Natural killer cell (primary cell): Measurements from ENCODE around the gene CCM2L. TPM values are rescaled to one million over a fixed set of nuclear protein-coding genes. Genes with fewer than 3 reads are reported as not detected.

ENCODE experiments used
- ATAC-seq, 3 donors: fragments of 150-1000 bp in 2 of 3; fragments of 200-7000 bp in 1 of 3; cut with Tn5 transposase; 1 replicate in 1 of 3; 2 replicates in 2 of 3; pipeline ENCODE4 v1.10.0; 2021; ENCODE audit warnings: mild to moderate bottlenecking in 2 of 3, moderate library complexity in 2 of 3
- DNase-seq, 2 donors: peaks; one replicate each; pipeline versions ENCODE4 v3.0.0 to v3.0.0-alpha.2; 2013 to 2021; ENCODE audit warnings: mixed read lengths in 1 of 2
- H3K27ac ChIP-seq: one replicate; pipeline ENCODE4 v1.5.1; 2013; ENCODE audit warnings: mild to moderate bottlenecking, low read length
- H3K27me3 ChIP-seq: one replicate; pipeline ENCODE4 v1.6.1; 2013; ENCODE audit warnings: low read length; ENCODE audit not compliant: control insufficient read depth, insufficient read depth
- H3K36me3 ChIP-seq: one replicate; pipeline ENCODE4 v1.6.1; 2013; ENCODE audit warnings: low read length; ENCODE audit not compliant: control insufficient read depth, insufficient read depth
- H3K4me1 ChIP-seq: one replicate; pipeline ENCODE4 v1.6.1; 2013; ENCODE audit warnings: low read length; ENCODE audit not compliant: control insufficient read depth, insufficient read depth
- H3K4me3 ChIP-seq: one replicate; pipeline ENCODE4 v1.5.1; 2013; ENCODE audit warnings: low read length
- H3K9me3 ChIP-seq: one replicate; pipeline ENCODE4 v1.6.1; 2013; ENCODE audit warnings: low read length; ENCODE audit not compliant: control insufficient read depth, insufficient read depth
- H3K27ac Mint-ChIP-seq, 2 donors: one replicate each; pipeline ENCODE4 v1.8.0; 2022; ENCODE audit warnings: mild to moderate bottlenecking in 2 of 2, mixed read lengths in 2 of 2, moderate library complexity in 1 of 2
- H3K27me3 Mint-ChIP-seq, 2 donors: one replicate each; pipeline ENCODE4 v1.8.0; 2022; ENCODE audit warnings: low read depth in 2 of 2, mixed read lengths in 2 of 2
- H3K36me3 Mint-ChIP-seq: one replicate; pipeline ENCODE4 v1.8.0; 2022; ENCODE audit warnings: mixed read lengths
- H3K4me1 Mint-ChIP-seq, 2 donors: one replicate each; pipeline ENCODE4 v1.8.0; 2022; ENCODE audit warnings: mixed read lengths in 2 of 2
- H3K4me3 Mint-ChIP-seq: one replicate; pipeline ENCODE4 v1.8.0; 2022; ENCODE audit warnings: mild to moderate bottlenecking, moderate library complexity, mixed read lengths
- H3K9me3 Mint-ChIP-seq, 2 donors: one replicate each; pipeline ENCODE4 v1.8.0; 2022; ENCODE audit warnings: mixed read lengths in 2 of 2
- WGBS: methylation state at CpG from one replicate; pipeline ENCODE4 v1.1.7; 2013; ENCODE audit warnings: missing lambda C conversion rate; ENCODE audit not compliant: insufficient coverage; 5-methylcytosine and 5-hydroxymethylcytosine counted together
- intact Hi-C: fragments of 100-400 bp; cut with micrococcal nuclease; formaldehyde crosslinking; loops from one replicate; pipeline ENCODE4 v1.14.2; 2022
- total RNA-seq, 4 donors: library from RNA; stranded (reverse); fragments of 120-200 nt in 1 of 4; gene quantifications; one replicate each; pipeline versions ENCODE4 v1.2.3 to v1.2.4, GENCODE V29; 2013 to 2022
- TF ChIP-seq, protein P1 (sequence below): fragments of 200-600 bp; IDR thresholded peaks from one replicate; pipeline ENCODE4 v1.8.0; 2022; ENCODE audit warnings: antibody characterized with exemption

The CCM2L gene
- total RNA-seq, 3 donors from 2014 or later (not counting 1 experiment from before 2014, with no cell fraction given) = not detected

DNA sequence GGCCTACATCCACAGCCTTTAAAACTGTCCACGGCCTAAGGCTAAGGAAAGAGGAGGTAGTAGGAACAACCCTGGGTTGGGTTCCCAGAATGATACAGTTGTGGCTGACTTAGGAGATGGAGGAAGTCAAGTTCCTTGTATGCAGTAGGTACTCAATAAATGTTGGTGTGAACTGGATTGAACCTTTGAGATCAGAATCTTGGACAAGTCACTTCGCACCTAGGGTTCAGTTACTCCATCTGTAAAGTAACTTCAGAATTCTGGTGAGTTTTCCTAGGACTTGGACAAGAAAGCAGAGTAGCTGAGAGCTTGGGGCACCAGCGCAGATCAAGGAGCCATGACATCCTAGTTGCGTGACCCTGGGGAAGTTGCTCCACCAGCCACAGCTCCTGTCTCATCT is 33.2 kb upstream of the CCM2L start:
- intact Hi-C loops = no loop called here
- ATAC-seq = no peak
- no peak overlapping the region for H3K4me3 Mint-ChIP-seq
- H3K27me3 ChIP-seq = peaks cover 2% of the 10 kb centered on the region
- no peak for DNase-seq
- no peaks in the 10 kb centered on the region for H3K36me3 Mint-ChIP-seq
- H3K4me1 ChIP-seq = no peaks in the 10 kb centered on the region
- H3K27me3 Mint-ChIP-seq = peaks cover 18 to 23% of the 10 kb centered on the region in 2 donors
- H3K9me3 ChIP-seq = no peaks in the 10 kb centered on the region
- no peaks in the 10 kb centered on the region for H3K9me3 Mint-ChIP-seq
- WGBS = 85% methylated on average over 4 of the region's 4 CpGs
- no peak overlapping the region for H3K27ac Mint-ChIP-seq
- H3K4me3 ChIP-seq = no peak overlapping the region
- no peaks in the 10 kb centered on the region for H3K36me3 ChIP-seq
- no peaks in the 10 kb centered on the region for H3K4me1 Mint-ChIP-seq
- TF ChIP-seq, protein P1, sequence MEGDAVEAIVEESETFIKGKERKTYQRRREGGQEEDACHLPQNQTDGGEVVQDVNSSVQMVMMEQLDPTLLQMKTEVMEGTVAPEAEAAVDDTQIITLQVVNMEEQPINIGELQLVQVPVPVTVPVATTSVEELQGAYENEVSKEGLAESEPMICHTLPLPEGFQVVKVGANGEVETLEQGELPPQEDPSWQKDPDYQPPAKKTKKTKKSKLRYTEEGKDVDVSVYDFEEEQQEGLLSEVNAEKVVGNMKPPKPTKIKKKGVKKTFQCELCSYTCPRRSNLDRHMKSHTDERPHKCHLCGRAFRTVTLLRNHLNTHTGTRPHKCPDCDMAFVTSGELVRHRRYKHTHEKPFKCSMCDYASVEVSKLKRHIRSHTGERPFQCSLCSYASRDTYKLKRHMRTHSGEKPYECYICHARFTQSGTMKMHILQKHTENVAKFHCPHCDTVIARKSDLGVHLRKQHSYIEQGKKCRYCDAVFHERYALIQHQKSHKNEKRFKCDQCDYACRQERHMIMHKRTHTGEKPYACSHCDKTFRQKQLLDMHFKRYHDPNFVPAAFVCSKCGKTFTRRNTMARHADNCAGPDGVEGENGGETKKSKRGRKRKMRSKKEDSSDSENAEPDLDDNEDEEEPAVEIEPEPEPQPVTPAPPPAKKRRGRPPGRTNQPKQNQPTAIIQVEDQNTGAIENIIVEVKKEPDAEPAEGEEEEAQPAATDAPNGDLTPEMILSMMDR = no peak
- no peak overlapping the region for H3K27ac ChIP-seq

DNA sequence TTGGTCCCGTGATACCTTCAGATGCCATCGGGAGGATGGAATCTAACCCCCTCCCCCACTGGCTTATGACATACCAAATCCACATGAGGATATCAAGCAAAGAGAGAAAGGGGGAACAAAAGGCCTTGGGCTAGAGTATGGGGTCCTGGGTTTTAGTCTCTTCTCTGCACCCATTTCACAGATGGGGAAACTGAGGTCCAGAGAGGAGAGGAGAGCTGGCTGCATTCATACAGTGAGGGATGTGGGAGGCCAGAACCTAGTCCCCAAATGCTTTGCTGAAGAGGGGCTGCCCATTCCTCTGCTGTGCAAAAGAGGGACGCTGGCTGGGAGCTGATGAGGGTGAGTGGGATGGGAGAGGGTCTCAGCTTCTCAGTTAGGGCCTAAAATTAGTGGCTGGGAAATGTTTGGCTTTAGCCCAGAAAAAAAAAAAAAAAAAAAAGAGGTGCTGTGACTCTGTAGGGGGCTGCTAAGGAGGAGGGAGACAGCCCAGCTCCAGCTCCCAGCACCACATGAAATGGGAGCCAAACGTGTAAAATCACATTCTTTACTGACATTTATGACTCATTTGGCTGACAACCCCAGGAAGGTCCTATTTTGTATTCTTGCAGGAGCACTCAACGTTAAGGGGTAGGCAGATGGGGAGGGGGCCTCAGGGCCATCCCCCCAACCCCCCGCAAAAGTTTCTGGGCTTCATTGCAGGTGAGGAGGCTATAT is 30.4 kb upstream of the CCM2L start:
- Mint-ChIP-seq H3K27ac (no peak overlapping the region), H3K4me1 (no peaks in the 10 kb centered on the region), H3K9me3 (no peaks in the 10 kb centered on the region), H3K4me3 (no peak overlapping the region), H3K27me3 (peaks cover 0 to 16% of the 10 kb centered on the region in 2 donors), H3K36me3 (no peaks in the 10 kb centered on the region)
- Histone ChIP-seq H3K36me3 (no peaks in the 10 kb centered on the region), H3K9me3 (no peaks in the 10 kb centered on the region), H3K27me3 (peaks cover 2% of the 10 kb centered on the region), H3K4me3 (no peak overlapping the region), H3K4me1 (no peaks in the 10 kb centered on the region), H3K27ac (no peak overlapping the region)
- TF ChIP-seq, protein P1 = no peak
- no peak for DNase-seq
- WGBS = 64% methylated on average over 5 of the region's 6 CpGs
- no peak for ATAC-seq
- intact Hi-C loops = no loop called here

DNA sequence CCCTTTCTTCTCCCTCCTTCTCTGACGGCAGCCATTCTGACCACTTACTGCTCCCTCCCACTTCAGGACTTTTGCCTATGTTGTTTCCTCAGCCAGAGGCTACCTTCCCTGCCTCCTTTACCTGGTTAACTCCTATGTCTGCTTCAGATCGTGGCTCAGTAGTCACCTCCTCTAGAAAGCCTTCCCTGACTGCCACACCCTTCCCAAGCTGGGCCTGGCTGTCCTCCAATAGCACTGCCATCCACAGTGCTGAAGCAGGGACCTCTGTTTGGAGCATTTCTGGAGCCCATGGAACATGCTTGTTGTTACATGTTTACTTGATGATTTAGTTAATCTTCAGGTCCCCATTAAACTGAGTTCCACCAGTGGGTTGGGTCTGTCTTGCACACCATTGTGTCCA is 28.5 kb upstream of the CCM2L start:
- no peaks in the 10 kb centered on the region for H3K36me3 Mint-ChIP-seq
- H3K27ac ChIP-seq = no peak overlapping the region
- peaks cover 2% of the 10 kb centered on the region for H3K27me3 ChIP-seq
- H3K27ac Mint-ChIP-seq = no peak overlapping the region
- H3K27me3 Mint-ChIP-seq = peaks cover 0 to 7% of the 10 kb centered on the region in 2 donors
- no peak overlapping the region for H3K4me3 ChIP-seq
- intact Hi-C loops = no loop called here
- no peaks in the 10 kb centered on the region for H3K4me1 ChIP-seq
- no peaks in the 10 kb centered on the region for H3K36me3 ChIP-seq
- H3K4me1 Mint-ChIP-seq = no peaks in the 10 kb centered on the region
- no peak for DNase-seq
- ATAC-seq = no peak
- no peaks in the 10 kb centered on the region for H3K9me3 Mint-ChIP-seq
- TF ChIP-seq, protein P1 = no peak
- H3K9me3 ChIP-seq = no peaks in the 10 kb centered on the region
- 77% methylated on average over 2 of the region's 2 CpGs for WGBS
- no peak overlapping the region for H3K4me3 Mint-ChIP-seq

DNA sequence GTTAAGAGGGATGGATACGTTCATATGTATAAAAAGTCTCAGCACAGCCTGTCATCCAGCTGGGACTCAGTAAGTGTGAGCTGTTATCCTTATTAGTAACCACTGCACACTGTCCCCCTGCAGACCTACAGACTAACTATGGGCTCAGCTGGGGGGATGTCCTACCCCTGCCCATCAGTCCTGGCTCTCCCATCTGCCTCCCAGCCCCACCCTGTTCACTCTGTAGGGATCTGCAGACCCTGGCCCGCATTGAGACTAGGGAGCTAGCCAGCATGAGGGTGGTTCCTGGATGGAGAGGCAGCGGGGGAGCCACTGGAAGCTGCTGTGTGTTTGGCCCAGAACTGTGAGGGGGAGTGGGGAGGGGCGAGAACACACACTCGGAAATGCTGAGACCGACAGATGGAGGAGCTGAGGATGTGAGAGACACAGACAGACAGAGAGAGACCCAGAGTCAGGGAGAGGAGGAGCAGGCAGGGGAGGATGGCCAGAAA is 25.2 kb upstream of the CCM2L start:
- Mint-ChIP-seq H3K27ac (no peak overlapping the region), H3K4me3 (no peak overlapping the region), H3K27me3 (peaks cover 0 to 5% of the 10 kb centered on the region in 2 donors), H3K4me1 (no peaks in the 10 kb centered on the region), H3K36me3 (no peaks in the 10 kb centered on the region), H3K9me3 (no peaks in the 10 kb centered on the region)
- DNase-seq (no peak), ATAC-seq (no peak)
- no peaks in the 10 kb centered on the region for H3K4me1 ChIP-seq
- no peaks in the 10 kb centered on the region for H3K9me3 ChIP-seq
- TF ChIP-seq, protein P1 = no peak
- intact Hi-C loops = no loop called here
- H3K36me3 ChIP-seq = no peaks in the 10 kb centered on the region
- no peaks in the 10 kb centered on the region for H3K27me3 ChIP-seq
- no peak overlapping the region for H3K27ac ChIP-seq
- H3K4me3 ChIP-seq = no peak overlapping the region
- WGBS = 54% methylated on average over 6 of the region's 6 CpGs
